ENCODE measurements around the gene DLGAP1. TPM values are rescaled to one million over a fixed set of nuclear protein-coding genes. Genes with fewer than 3 reads are reported as not detected.

DLGAP1 gene
- total RNA-seq, 1 donor from 2014 or later, result 5.4 TPM

DNA sequence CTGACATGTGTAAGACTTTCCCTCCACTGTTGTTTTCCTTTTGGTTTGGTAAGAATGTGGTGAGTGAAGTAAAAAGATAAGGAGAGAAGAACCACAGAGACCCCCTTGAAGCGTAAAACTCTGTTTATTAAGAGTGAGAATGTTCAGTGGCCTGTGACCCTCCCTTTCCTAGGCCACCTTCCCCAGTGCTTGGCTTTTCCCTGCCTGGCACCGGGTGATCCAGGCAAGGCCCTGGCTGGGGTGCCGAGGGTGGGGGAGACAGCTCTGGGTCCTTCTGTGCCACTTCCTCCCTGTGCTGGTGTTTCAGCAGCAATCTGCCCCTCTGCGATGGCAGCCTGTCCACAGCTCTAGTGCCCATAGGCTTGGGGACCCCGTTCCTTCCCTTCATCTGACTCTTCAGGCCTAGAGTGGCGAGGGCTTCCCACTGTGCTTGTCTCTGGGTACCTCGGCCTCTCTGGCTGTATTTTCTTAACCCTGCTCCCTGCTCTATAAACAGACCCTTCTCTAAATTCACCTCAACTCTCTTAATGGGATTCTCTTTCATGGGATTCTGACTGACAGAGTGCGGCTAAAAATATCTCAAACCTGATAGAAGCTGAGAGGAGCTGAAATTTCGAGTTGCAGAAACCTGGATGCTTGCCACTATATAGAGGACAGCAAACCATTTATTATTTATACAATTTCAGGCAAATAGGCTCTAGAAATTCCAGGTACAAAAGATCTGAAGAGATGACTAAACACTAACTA is 461.0 kb downstream of the DLGAP1 start:
- DNase-seq (no peak), ATAC-seq (no peak)
- TF ChIP-seq, protein P1, sequence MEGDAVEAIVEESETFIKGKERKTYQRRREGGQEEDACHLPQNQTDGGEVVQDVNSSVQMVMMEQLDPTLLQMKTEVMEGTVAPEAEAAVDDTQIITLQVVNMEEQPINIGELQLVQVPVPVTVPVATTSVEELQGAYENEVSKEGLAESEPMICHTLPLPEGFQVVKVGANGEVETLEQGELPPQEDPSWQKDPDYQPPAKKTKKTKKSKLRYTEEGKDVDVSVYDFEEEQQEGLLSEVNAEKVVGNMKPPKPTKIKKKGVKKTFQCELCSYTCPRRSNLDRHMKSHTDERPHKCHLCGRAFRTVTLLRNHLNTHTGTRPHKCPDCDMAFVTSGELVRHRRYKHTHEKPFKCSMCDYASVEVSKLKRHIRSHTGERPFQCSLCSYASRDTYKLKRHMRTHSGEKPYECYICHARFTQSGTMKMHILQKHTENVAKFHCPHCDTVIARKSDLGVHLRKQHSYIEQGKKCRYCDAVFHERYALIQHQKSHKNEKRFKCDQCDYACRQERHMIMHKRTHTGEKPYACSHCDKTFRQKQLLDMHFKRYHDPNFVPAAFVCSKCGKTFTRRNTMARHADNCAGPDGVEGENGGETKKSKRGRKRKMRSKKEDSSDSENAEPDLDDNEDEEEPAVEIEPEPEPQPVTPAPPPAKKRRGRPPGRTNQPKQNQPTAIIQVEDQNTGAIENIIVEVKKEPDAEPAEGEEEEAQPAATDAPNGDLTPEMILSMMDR (IDR thresholded peaks at IDR 0.05), result no peak
- Histone ChIP-seq H3K9me3 (no peaks in the 10 kb centered on the region), H3K27me3 (no peaks in the 10 kb centered on the region), H3K4me3 (no peak overlapping the region), H3K36me3 (no peaks in the 10 kb centered on the region), H3K27ac (no peak overlapping the region), H3K4me1 (no peaks in the 10 kb centered on the region)
- intact Hi-C loops (cut with DNase I), result no loop called here

DNA sequence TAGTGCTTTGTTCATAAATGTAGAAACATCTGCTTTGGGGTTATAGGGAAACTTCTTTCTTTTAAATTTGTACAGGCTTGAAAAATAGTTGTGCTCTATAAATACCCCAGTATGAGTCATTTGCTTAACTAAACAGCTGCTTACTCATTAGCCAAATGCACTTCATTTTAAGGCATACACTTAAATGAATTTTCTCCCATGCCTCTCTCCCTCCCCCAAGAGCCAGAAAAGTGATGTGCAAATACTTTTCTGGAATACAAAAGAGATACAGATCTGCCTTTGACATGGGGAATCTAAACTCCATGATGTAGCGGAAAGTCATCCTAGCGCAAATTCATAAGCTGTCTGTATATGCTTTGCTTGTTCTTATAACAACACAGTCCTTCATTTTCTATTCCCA is 469.4 kb downstream of the DLGAP1 start:
- Histone ChIP-seq H3K9me3 (no peaks in the 10 kb centered on the region), H3K36me3 (no peaks in the 10 kb centered on the region), H3K27ac (no peak overlapping the region), H3K4me3 (no peak overlapping the region), H3K27me3 (no peaks in the 10 kb centered on the region), H3K4me1 (no peaks in the 10 kb centered on the region)
- intact Hi-C loops (cut with DNase I), result no loop called here
- TF ChIP-seq, protein P1 (IDR thresholded peaks at IDR 0.05), result no peak
- DNase-seq (no peak), ATAC-seq (no peak)

DNA sequence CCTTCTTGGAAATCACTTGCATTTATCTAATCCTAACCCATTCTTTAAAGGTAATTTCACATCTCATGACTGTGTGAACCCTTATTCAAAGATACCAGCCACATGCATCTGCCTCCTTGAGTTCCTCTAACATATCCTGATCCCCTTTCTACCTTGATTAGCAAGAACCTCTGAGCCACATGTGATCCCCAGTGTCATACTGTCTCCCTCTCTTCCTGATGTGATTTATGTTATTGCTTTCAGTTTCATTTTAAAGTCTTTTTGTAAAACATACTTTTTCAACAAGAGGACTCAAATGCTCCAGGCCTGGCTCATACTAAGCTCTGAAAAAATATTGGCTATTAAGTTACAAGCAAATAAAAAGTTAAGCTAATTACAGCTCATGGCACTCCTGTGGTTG is 470.1 kb downstream of the DLGAP1 start:
- H3K4me3 ChIP-seq, result no peak overlapping the region
- intact Hi-C loops (cut with DNase I), result no loop called here
- no peaks in the 10 kb centered on the region for H3K4me1 ChIP-seq
- no peaks in the 10 kb centered on the region for H3K9me3 ChIP-seq
- TF ChIP-seq, protein P1 (IDR thresholded peaks at IDR 0.05), result no peak
- DNase-seq (no peak), ATAC-seq (no peak)
- H3K36me3 ChIP-seq, result no peaks in the 10 kb centered on the region
- no peak overlapping the region for H3K27ac ChIP-seq
- H3K27me3 ChIP-seq, result no peaks in the 10 kb centered on the region

GRCh38 chr18:3984163-3984757 is 470.8 kb downstream of the DLGAP1 start:
- TF ChIP-seq, protein P1 (IDR thresholded peaks at IDR 0.05), result no peak
- H3K4me3 ChIP-seq, result no peak overlapping the region
- no peaks in the 10 kb centered on the region for H3K36me3 ChIP-seq
- no peak overlapping the region for H3K27ac ChIP-seq
- intact Hi-C loops (cut with DNase I), result no loop called here
- DNase-seq (no peak), ATAC-seq (no peak)
- H3K9me3 ChIP-seq, result no peaks in the 10 kb centered on the region
- no peaks in the 10 kb centered on the region for H3K27me3 ChIP-seq
- H3K4me1 ChIP-seq, result no peaks in the 10 kb centered on the region

- ATAC-seq (no peak), DNase-seq (no peak)
- Histone ChIP-seq H3K27ac (no peak overlapping the region), H3K4me1 (no peaks in the 10 kb centered on the region), H3K27me3 (no peaks in the 10 kb centered on the region), H3K4me3 (no peak overlapping the region), H3K36me3 (no peaks in the 10 kb centered on the region), H3K9me3 (no peaks in the 10 kb centered on the region)
- TF ChIP-seq, protein P1 (IDR thresholded peaks at IDR 0.05), result no peak
- intact Hi-C loops (cut with DNase I), result no loop called here
These were observed 471.6 kb downstream of the DLGAP1 start for GRCh38 chr18:3983351-3983969.
